ENCODE data around the gene RALGAPB. TPM values are rescaled to one million over a fixed set of nuclear protein-coding genes. Genes with fewer than 3 reads are reported as not detected.

The RALGAPB gene
- total RNA-seq, 2 donors from 2014 or later, result 38.3 to 45.5 TPM

- no peak overlapping the region for H3K27ac Mint-ChIP-seq
- peaks cover 60% of the 10 kb centered on the region for H3K36me3 ChIP-seq (ENCODE audit: control insufficient read depth, insufficient read depth, low read length)
- no peak for DNase-seq
- H3K9ac ChIP-seq (ENCODE audit: extremely low read depth, low read length, poor library complexity, severe bottlenecking), result no peak overlapping the region
- no peak overlapping the region for H3K4me3 ChIP-seq (ENCODE audit: low read length)
- H3K4me1 Mint-ChIP-seq, result peaks cover 49% of the 10 kb centered on the region
- H3K9me3 Mint-ChIP-seq, result no peaks in the 10 kb centered on the region
- peaks cover 39% of the 10 kb centered on the region for H3K36me3 Mint-ChIP-seq (ENCODE audit: low read depth)
- 100% methylated on average over 1 of the region's 1 CpG for WGBS, 2 experiments (ENCODE audit: insufficient coverage in 1 of 2, insufficient read length in 1 of 2)
- no peaks in the 10 kb centered on the region for H3K27me3 Mint-ChIP-seq (ENCODE audit: insufficient read depth)
- no peak for TF ChIP-seq CTCF (conservative IDR thresholded peaks at IDR 0.05)
- peaks cover 4% of the 10 kb centered on the region for H3K9me3 ChIP-seq (ENCODE audit: control insufficient read depth, low read length)
- no peak overlapping the region for H3K4me3 Mint-ChIP-seq
- H3K27me3 ChIP-seq (ENCODE audit: control insufficient read depth, insufficient read depth, low read length, poor library complexity, severe bottlenecking), result no peaks in the 10 kb centered on the region
- peaks cover 13% of the 10 kb centered on the region for H3K4me1 ChIP-seq (ENCODE audit: control insufficient read depth, insufficient read depth, low read length)
- H3K27ac ChIP-seq (ENCODE audit: low read depth, low read length), result no peak overlapping the region
Measured at GRCh38 chr20:38564680-38565079, 92.0 kb downstream of the RALGAPB start.

DNA sequence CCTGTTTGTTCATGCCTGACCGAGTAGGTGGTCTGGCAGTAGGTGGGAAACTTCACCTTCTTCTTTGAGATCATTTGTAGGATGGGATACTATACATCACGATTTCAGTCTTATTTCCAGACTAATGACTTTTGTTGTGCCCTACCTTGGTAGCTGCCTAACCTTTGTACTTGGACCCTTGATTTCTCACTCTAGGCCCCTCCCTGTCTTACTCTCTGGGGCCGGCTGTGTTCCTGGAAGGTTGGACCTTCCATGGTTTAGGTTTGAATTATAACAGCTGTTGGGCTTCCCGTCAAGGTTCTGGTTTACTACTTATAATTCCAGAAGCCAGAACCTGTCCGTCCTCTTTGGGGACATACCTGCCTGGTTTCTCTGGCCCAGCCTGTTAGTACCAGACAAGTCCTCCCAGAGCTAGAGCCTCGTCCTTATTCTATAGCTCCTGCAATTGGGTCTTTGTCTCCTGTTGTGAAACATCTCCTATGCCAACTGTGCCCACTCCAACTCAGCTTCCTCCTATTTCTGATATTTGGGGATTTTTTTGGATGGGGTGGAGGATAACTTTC, 93.5 kb downstream of the RALGAPB start:
- H3K36me3 ChIP-seq (ENCODE audit: control insufficient read depth, insufficient read depth, low read length), result peaks cover 73% of the 10 kb centered on the region
- Mint-ChIP-seq H3K4me3 (no peak overlapping the region), H3K27ac (no peak overlapping the region), H3K36me3 (ENCODE audit: low read depth) (peaks cover 45% of the 10 kb centered on the region), H3K9me3 (no peaks in the 10 kb centered on the region), H3K4me1 (peaks cover 37% of the 10 kb centered on the region), H3K27me3 (ENCODE audit: insufficient read depth) (no peaks in the 10 kb centered on the region)
- H3K9ac ChIP-seq (ENCODE audit: extremely low read depth, low read length, poor library complexity, severe bottlenecking), result no peak overlapping the region
- H3K27me3 ChIP-seq (ENCODE audit: control insufficient read depth, insufficient read depth, low read length, poor library complexity, severe bottlenecking), result no peaks in the 10 kb centered on the region
- no peak overlapping the region for H3K4me3 ChIP-seq (ENCODE audit: low read length)
- DNase-seq, result no peak
- TF ChIP-seq CTCF (conservative IDR thresholded peaks at IDR 0.05), result no peak
- peaks cover 9% of the 10 kb centered on the region for H3K4me1 ChIP-seq (ENCODE audit: control insufficient read depth, insufficient read depth, low read length)
- H3K9me3 ChIP-seq (ENCODE audit: control insufficient read depth, low read length), result peaks cover 4% of the 10 kb centered on the region
- 93 to 97% methylated on average over 3 to 6 of the region's 6 CpGs for WGBS, 2 experiments (ENCODE audit: insufficient coverage in 1 of 2, insufficient read length in 1 of 2)
- H3K27ac ChIP-seq (ENCODE audit: low read depth, low read length), result no peak overlapping the region

DNA sequence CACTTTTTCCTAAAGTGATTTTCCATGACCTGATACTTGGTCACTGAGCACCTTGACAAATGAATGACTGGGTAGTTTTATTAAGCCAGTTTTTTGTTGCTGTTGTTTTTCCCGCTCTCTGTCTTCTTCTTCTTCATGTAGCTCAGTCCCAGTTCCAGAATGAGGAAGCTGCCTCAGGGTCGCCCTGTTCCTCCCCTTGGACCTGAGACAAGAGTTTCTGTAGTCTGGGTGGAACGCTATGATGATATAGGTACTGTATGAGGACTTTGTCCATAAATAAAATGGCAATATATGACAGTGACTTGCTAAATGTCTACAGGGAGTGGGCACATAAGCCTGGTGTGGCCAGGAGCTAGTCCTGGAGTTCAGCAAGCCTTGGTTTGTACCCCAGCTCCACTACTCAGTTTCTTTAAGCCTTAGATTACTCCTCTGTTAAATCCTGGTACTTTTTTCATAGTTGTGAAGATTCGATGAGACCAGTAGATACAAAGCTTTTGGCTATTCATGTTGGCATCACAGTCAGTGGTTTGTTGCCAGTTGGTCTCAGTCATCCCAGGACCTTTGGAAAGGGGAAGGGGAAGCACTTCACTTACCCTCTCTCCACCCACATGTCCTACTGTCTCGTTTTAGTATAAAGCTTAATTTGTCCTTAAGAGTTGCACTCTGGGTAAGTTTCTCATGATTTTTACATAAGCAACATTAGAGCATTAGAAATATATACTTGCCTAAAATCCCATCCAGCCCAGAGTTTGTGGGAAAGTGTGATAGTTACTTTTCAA, 97.3 kb downstream of the RALGAPB start:
- TF ChIP-seq CTCF (conservative IDR thresholded peaks at IDR 0.05), result no peak
- peaks cover 9% of the 10 kb centered on the region for H3K4me1 ChIP-seq (ENCODE audit: control insufficient read depth, insufficient read depth, low read length)
- no peaks in the 10 kb centered on the region for H3K27me3 ChIP-seq (ENCODE audit: control insufficient read depth, insufficient read depth, low read length, poor library complexity, severe bottlenecking)
- H3K4me1 Mint-ChIP-seq, result peaks cover 26% of the 10 kb centered on the region
- DNase-seq, result no peak
- WGBS, 2 experiments (ENCODE audit: insufficient coverage in 1 of 2, insufficient read length in 1 of 2), result 92 to 95% methylated on average over 2 to 5 of the region's 5 CpGs
- H3K9ac ChIP-seq (ENCODE audit: extremely low read depth, low read length, poor library complexity, severe bottlenecking), result no peak overlapping the region
- H3K4me3 Mint-ChIP-seq, result no peak overlapping the region
- H3K36me3 ChIP-seq (ENCODE audit: control insufficient read depth, insufficient read depth, low read length), result peaks cover 74% of the 10 kb centered on the region
- no peak overlapping the region for H3K27ac ChIP-seq (ENCODE audit: low read depth, low read length)
- no peaks in the 10 kb centered on the region for H3K27me3 Mint-ChIP-seq (ENCODE audit: insufficient read depth)
- no peak overlapping the region for H3K4me3 ChIP-seq (ENCODE audit: low read length)
- H3K9me3 Mint-ChIP-seq, result no peaks in the 10 kb centered on the region
- H3K9me3 ChIP-seq (ENCODE audit: control insufficient read depth, low read length), result no peaks in the 10 kb centered on the region
- peaks cover 38% of the 10 kb centered on the region for H3K36me3 Mint-ChIP-seq (ENCODE audit: low read depth)
- no peak overlapping the region for H3K27ac Mint-ChIP-seq

Measured in endodermal cell (in vitro differentiated cells).